ENCODE data around the gene MAPK8IP3. TPM values are rescaled to one million over a fixed set of nuclear protein-coding genes. Genes with fewer than 3 reads are reported as not detected.

Gene MAPK8IP3
- total and polyA plus RNA-seq, 9 of the 15 experiments (the other 6 are each of a cell fraction or from before 2014, with no cell fraction given), result 0.17 to 58.7 (median 16.7) TPM

DNA sequence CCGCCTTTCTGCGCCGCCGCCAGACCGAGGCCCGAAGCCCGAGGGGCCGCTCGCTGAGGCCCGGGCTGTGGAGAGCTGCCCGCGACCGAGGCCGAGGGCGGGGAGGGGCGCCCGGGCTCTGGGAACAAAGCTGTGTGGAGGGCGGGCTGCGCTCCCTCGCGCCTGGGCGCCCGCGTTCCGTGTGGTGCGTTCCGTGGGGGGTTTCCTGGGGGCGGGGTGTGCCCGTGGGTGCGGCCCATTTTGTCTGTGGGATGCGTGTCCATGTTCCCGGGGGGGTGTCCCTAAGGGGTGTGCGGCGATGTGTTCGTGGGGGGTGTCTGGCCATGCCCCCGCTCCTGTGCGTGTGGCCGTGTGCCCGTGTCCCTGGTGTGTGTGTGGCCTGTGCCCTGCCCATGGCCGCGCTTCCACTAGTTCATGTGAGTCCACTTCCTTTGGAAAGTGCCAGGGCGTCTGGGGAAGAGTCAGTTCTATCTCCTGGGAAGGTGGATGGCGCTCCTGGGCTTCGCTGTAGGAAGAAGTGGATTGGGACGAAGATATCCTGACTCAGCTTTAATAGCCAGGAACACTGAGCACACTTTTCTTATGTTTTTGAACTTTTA lies 27.4 kb upstream of the MAPK8IP3 start (continued):
- TF ChIP-seq, protein P1, sequence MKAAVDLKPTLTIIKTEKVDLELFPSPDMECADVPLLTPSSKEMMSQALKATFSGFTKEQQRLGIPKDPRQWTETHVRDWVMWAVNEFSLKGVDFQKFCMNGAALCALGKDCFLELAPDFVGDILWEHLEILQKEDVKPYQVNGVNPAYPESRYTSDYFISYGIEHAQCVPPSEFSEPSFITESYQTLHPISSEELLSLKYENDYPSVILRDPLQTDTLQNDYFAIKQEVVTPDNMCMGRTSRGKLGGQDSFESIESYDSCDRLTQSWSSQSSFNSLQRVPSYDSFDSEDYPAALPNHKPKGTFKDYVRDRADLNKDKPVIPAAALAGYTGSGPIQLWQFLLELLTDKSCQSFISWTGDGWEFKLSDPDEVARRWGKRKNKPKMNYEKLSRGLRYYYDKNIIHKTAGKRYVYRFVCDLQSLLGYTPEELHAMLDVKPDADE (conservative IDR thresholded peaks at IDR 0.05; ENCODE audit: control insufficient read depth, low read depth, low read length), result no peak
- TF ChIP-seq HDGF (IDR thresholded peaks at IDR 0.05), result no peak
- TF ChIP-seq ZNF766 (CRISPR knock-in tag; conservative IDR thresholded peaks at IDR 0.05), result no peak
- TF ChIP-seq PHB (CRISPR knock-in tag; IDR thresholded peaks at IDR 0.05), result no peak
- TF ChIP-seq POLR2AphosphoS5 (IDR thresholded peaks at IDR 0.05; ENCODE audit: control insufficient read depth, insufficient read depth, low read depth, low read length), result no peak
- no peak for TF ChIP-seq THRAP3 (IDR thresholded peaks at IDR 0.05; ENCODE audit: borderline replicate concordance)
- no peak for TF ChIP-seq NELFE (IDR thresholded peaks at IDR 0.05; ENCODE audit: insufficient read depth, insufficient read length)
- peak; percentile 32; the same call in 1 of the 2 replicates for TF ChIP-seq ZBTB1 (CRISPR knock-in tag; IDR thresholded peaks at IDR 0.05; ENCODE audit: borderline replicate concordance, low read depth)
- TF ChIP-seq RBM17 (IDR thresholded peaks at IDR 0.05; ENCODE audit: borderline replicate concordance, low read depth, low read length), result no peak
- TF ChIP-seq WHSC1 (IDR thresholded peaks at IDR 0.05; ENCODE audit: low read length), result no peak
- TF ChIP-seq ZKSCAN3 (CRISPR knock-in tag; IDR thresholded peaks at IDR 0.05), result no peak
- TF ChIP-seq ZNF224 (CRISPR knock-in tag; IDR thresholded peaks at IDR 0.05), result no peak
- TF ChIP-seq ETV6 (IDR thresholded peaks at IDR 0.05; ENCODE audit: borderline replicate concordance in 1 of 2, low read depth in 2 of 2, low read length in 1 of 2), result no peak
- no peak for TF ChIP-seq ETV6 (CRISPR knock-in tag; IDR thresholded peaks at IDR 0.05; ENCODE audit: borderline replicate concordance)
- no peak for TF ChIP-seq CBFA2T3 (IDR thresholded peaks at IDR 0.05)
- no peak for TF ChIP-seq ARID2 (IDR thresholded peaks at IDR 0.05)
- TF ChIP-seq ZNF778 (CRISPR knock-in tag; IDR thresholded peaks at IDR 0.05), result no peak
- TF ChIP-seq FOXK1 (CRISPR knock-in tag; IDR thresholded peaks at IDR 0.05; ENCODE audit: borderline replicate concordance), result no peak
- TF ChIP-seq, protein P2, sequence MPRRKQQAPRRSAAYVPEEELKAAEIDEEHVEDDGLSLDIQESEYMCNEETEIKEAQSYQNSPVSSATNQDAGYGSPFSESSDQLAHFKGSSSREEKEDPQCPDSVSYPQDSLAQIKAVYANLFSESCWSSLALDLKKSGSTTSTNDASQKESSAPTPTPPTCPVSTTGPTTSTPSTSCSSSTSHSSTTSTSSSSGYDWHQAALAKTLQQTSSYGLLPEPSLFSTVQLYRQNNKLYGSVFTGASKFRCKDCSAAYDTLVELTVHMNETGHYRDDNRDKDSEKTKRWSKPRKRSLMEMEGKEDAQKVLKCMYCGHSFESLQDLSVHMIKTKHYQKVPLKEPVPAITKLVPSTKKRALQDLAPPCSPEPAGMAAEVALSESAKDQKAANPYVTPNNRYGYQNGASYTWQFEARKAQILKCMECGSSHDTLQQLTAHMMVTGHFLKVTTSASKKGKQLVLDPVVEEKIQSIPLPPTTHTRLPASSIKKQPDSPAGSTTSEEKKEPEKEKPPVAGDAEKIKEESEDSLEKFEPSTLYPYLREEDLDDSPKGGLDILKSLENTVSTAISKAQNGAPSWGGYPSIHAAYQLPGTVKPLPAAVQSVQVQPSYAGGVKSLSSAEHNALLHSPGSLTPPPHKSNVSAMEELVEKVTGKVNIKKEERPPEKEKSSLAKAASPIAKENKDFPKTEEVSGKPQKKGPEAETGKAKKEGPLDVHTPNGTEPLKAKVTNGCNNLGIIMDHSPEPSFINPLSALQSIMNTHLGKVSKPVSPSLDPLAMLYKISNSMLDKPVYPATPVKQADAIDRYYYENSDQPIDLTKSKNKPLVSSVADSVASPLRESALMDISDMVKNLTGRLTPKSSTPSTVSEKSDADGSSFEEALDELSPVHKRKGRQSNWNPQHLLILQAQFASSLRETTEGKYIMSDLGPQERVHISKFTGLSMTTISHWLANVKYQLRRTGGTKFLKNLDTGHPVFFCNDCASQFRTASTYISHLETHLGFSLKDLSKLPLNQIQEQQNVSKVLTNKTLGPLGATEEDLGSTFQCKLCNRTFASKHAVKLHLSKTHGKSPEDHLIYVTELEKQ (CRISPR knock-in tag; IDR thresholded peaks at IDR 0.05), result no peak
- no peak for TF ChIP-seq ZNF263 (CRISPR knock-in tag; IDR thresholded peaks at IDR 0.05; ENCODE audit: borderline replicate concordance)
- TF ChIP-seq STAT5A (IDR thresholded peaks at IDR 0.05; ENCODE audit: borderline replicate concordance, low read length), result no peak
- TF ChIP-seq ZFX (CRISPR knock-in tag; IDR thresholded peaks at IDR 0.05), result peak; percentile 59
- TF ChIP-seq HNRNPL (IDR thresholded peaks at IDR 0.05; ENCODE audit: low read depth, low read length), result peak; percentile 73
- 0 out of 2 replicates have a peak, but pooled peaks have one; percentile 3 for TF ChIP-seq SMC3 (conservative IDR thresholded peaks at IDR 0.05; ENCODE audit: insufficient read depth, low read depth, low read length)
